Mammary epithelial cell (primary cell): ENCODE results near the gene IQGAP2.

Source experiments
- CTCF ChIP-seq, 2 donors: IDR thresholded peaks in 1 of 2; conservative IDR thresholded peaks in 1 of 2; 2 replicates each; pipeline ENCODE4 v1.5.1; 2011 to 2012; ENCODE audit warnings: inconsistent platforms in 2 of 2, low read length in 2 of 2, mild to moderate bottlenecking in 2 of 2, control low read depth in 1 of 2, low read depth in 1 of 2; ENCODE audit not compliant: insufficient read depth in 1 of 2; ENCODE audit errors: extremely low read depth in 1 of 2
- EZH2 ChIP-seq: IDR thresholded peaks from 2 replicates; pipeline ENCODE4 v1.6.1; 2012; ENCODE audit warnings: low read length, inconsistent platforms, borderline replicate concordance

- no peak for TF ChIP-seq EZH2
- TF ChIP-seq CTCF (conservative IDR thresholded peaks at IDR 0.05 in 1 of 2, IDR thresholded peaks at IDR 0.05 in 1 of 2; ENCODE audit: extremely low read depth in 1 of 2, insufficient read depth in 1 of 2, low read depth in 1 of 2, low read length in 2 of 2) = no peak
Measured at GRCh38 chr5:76547891-76548524, 144.9 kb downstream of the IQGAP2 start.
